Measurements from ENCODE around the gene VKORC1L1. TPM values are rescaled to one million over a fixed set of nuclear protein-coding genes. Genes with fewer than 3 reads are reported as not detected.

Gene VKORC1L1
- total and polyA plus RNA-seq, 10 of the 15 experiments (the other 5 are each of a cell fraction or from before 2014, with no cell fraction given): 3.3 to 18.8 (median 12.5) TPM

GRCh38 chr7:65955718-65956117 lies 82.8 kb downstream of the VKORC1L1 start (continued):
- no peak for TF ChIP-seq CEBPB (IDR thresholded peaks at IDR 0.05; ENCODE audit: borderline replicate concordance in 1 of 2, low read depth in 2 of 2, low read length in 2 of 2)

GRCh38 chr7:65960351-65961074 lies 87.6 kb downstream of the VKORC1L1 start:
- Histone ChIP-seq H3K4me2 (ENCODE audit: control insufficient read depth, insufficient read depth) (no peak overlapping the region), H3K9me3 (replicated peaks; ENCODE audit: control insufficient read depth, insufficient read depth, low read length) (no peaks in the 10 kb centered on the region), H3K4me1 (ENCODE audit: control insufficient read depth, insufficient read depth, low read length) (no peaks in the 10 kb centered on the region), H2AFZ (ENCODE audit: control insufficient read depth, low read depth, low read length) (no peak overlapping the region), H3K4me3 (no peak overlapping the region), H3K27me3 (replicated peaks in 1 of 2; ENCODE audit: control insufficient read depth in 2 of 2, insufficient read depth in 2 of 2, low read length in 1 of 2) (no peaks in the 10 kb centered on the region), H3K79me2 (ENCODE audit: control insufficient read depth, insufficient read depth, low read length) (no peaks in the 10 kb centered on the region), H3K27ac (ENCODE audit: control insufficient read depth, insufficient read depth) (no peak overlapping the region), H4K20me1 (ENCODE audit: control insufficient read depth, insufficient read depth) (no peaks in the 10 kb centered on the region), H3K9ac (ENCODE audit: control insufficient read depth, insufficient read depth, low read length) (no peak overlapping the region), H3K36me3 (ENCODE audit: control insufficient read depth in 2 of 2, insufficient read depth in 2 of 2, low read length in 1 of 2) (peaks cover 10 to 14% of the 10 kb centered on the region in 2 experiments)
- TF ChIP-seq POLR2A (IDR thresholded peaks at IDR 0.05; ENCODE audit: low read depth, low read length) (peak; percentile 38), TBL1XR1 (IDR thresholded peaks at IDR 0.05; ENCODE audit: low read depth, low read length) (no peak)
- 93% methylated on average over 16 of the region's 19 CpGs for WGBS (ENCODE audit: insufficient coverage, insufficient replicate concordance, low lambda C conversion rate, missing lambda C conversion rate)
- BruUV-seq (replicated peaks): no TSS peak
- SMC1A ChIA-PET (ENCODE audit: uncharacterized antibody, unreplicated experiment): interaction anchor here (1.0 kb wide), 1 partner anchor 120 kb away, joined by 3 read pairs; no protein-coding TSS in a partner anchor
- DNase-seq (ENCODE audit: low read depth, low spot score) (no peak), ATAC-seq (no peak), FAIRE-seq (no peak)
- in situ Hi-C loops (cut with MboI) (no loop called here), intact Hi-C loops (cut with micrococcal nuclease; ENCODE audit: unreplicated experiment) (no loop called here)
- POLR2A ChIA-PET: no interaction called here
- CTCF ChIA-PET: interaction anchor here (0.7 kb wide), 1 partner anchor 40 kb away, joined by 3 read pairs; no protein-coding TSS in a partner anchor
- RAD21 ChIA-PET (ENCODE audit: unreplicated experiment): no interaction called here

- H3K4me3 ChIP-seq: no peak overlapping the region
- peaks cover 8 to 17% of the 10 kb centered on the region in 2 experiments for H3K36me3 ChIP-seq (ENCODE audit: control insufficient read depth in 2 of 2, insufficient read depth in 2 of 2, low read length in 1 of 2)
- no TSS peak for BruUV-seq (replicated peaks)
- in situ Hi-C loops (cut with MboI) (no loop called here), intact Hi-C loops (cut with micrococcal nuclease; ENCODE audit: unreplicated experiment) (no loop called here)
- TF ChIP-seq NRF1 (conservative IDR thresholded peaks at IDR 0.05; ENCODE audit: low read depth, low read length) (no peak), ZBTB33 (IDR thresholded peaks at IDR 0.05) (no peak), ESRRA (IDR thresholded peaks at IDR 0.05; ENCODE audit: low read length) (no peak), MXI1 (IDR thresholded peaks at IDR 0.05; ENCODE audit: low read depth, low read length) (no peak), POLR2A (IDR thresholded peaks at IDR 0.05; ENCODE audit: low read depth, low read length) (0 out of 2 replicates have a peak, but pooled peaks have one; percentile 19)
- H3K9ac ChIP-seq (ENCODE audit: control insufficient read depth, insufficient read depth, low read length): no peak overlapping the region
- no peaks in the 10 kb centered on the region for H4K20me1 ChIP-seq (ENCODE audit: control insufficient read depth, insufficient read depth)
- H3K27me3 ChIP-seq (replicated peaks in 1 of 2; ENCODE audit: control insufficient read depth in 2 of 2, insufficient read depth in 2 of 2, low read length in 1 of 2): no peaks in the 10 kb centered on the region
- CTCF ChIA-PET: no interaction called here
- 97% methylated on average over 6 of the region's 6 CpGs for WGBS (ENCODE audit: insufficient coverage, insufficient replicate concordance, low lambda C conversion rate, missing lambda C conversion rate)
- SMC1A ChIA-PET (ENCODE audit: uncharacterized antibody, unreplicated experiment): no interaction called here
- H2AFZ ChIP-seq (ENCODE audit: control insufficient read depth, low read depth, low read length): no peak overlapping the region
- no peaks in the 10 kb centered on the region for H3K9me3 ChIP-seq (replicated peaks; ENCODE audit: control insufficient read depth, insufficient read depth, low read length)
- H3K4me2 ChIP-seq (ENCODE audit: control insufficient read depth, insufficient read depth): no peak overlapping the region
- FAIRE-seq (no peak), ATAC-seq (no peak), DNase-seq (ENCODE audit: low read depth, low spot score) (no peak)
- H3K79me2 ChIP-seq (ENCODE audit: control insufficient read depth, insufficient read depth, low read length): no peaks in the 10 kb centered on the region
- no peaks in the 10 kb centered on the region for H3K4me1 ChIP-seq (ENCODE audit: control insufficient read depth, insufficient read depth, low read length)
- POLR2A ChIA-PET: no interaction called here
- H3K27ac ChIP-seq (ENCODE audit: control insufficient read depth, insufficient read depth): no peak overlapping the region
- RAD21 ChIA-PET (ENCODE audit: unreplicated experiment): interaction anchor here (1.2 kb wide), 1 partner anchor 240 kb away, joined by 4 read pairs; no protein-coding TSS in a partner anchor
These were observed 89.2 kb downstream of the VKORC1L1 start for GRCh38 chr7:65962033-65962432.
